Neural crest cell (in vitro differentiated cells): ENCODE measurements around the gene KCNK1. TPM values are rescaled to one million over a fixed set of nuclear protein-coding genes. Genes with fewer than 3 reads are reported as not detected.

Experiments used
- DNase-seq: peaks from one replicate; pipeline ENCODE4 v3.0.0; 2021; ENCODE audit warnings: low read depth, mixed read lengths, low spot score
- H3K27ac Mint-ChIP-seq: one replicate; pipeline ENCODE4 v1.8.0; 2021; ENCODE audit warnings: mild to moderate bottlenecking, mixed read lengths; ENCODE audit not compliant: unreplicated experiment
- H3K27me3 Mint-ChIP-seq: 2 replicates; pipeline ENCODE4 v1.8.0; 2021; ENCODE audit warnings: low read depth, mild to moderate bottlenecking, mixed read lengths
- H3K36me3 Mint-ChIP-seq: 2 replicates; pipeline ENCODE4 v1.8.0; 2021; ENCODE audit warnings: low read depth, mild to moderate bottlenecking, mixed read lengths
- H3K4me1 Mint-ChIP-seq: 2 replicates; pipeline ENCODE4 v1.8.0; 2021; ENCODE audit warnings: mixed read lengths
- H3K4me3 Mint-ChIP-seq: one replicate; pipeline ENCODE4 v1.8.0; 2021; ENCODE audit warnings: mild to moderate bottlenecking, mixed read lengths
- H3K9me3 Mint-ChIP-seq: 2 replicates; pipeline ENCODE4 v1.8.0; 2021; ENCODE audit warnings: mixed read lengths
- total RNA-seq: library from RNA; stranded (reverse); gene quantifications from 2 replicates; pipeline ENCODE4 v1.2.1, GENCODE V29; 2021
- TF ChIP-seq, protein P1 (sequence below): fragments of 200-600 bp; sonication (generic); conservative IDR thresholded peaks from 2 replicates; pipeline ENCODE4 v1.5.0; 2021; ENCODE audit warnings: antibody characterized with exemption, mild to moderate bottlenecking

Gene KCNK1
- total RNA-seq, 1 donor from 2014 or later = 0.56 TPM

DNA sequence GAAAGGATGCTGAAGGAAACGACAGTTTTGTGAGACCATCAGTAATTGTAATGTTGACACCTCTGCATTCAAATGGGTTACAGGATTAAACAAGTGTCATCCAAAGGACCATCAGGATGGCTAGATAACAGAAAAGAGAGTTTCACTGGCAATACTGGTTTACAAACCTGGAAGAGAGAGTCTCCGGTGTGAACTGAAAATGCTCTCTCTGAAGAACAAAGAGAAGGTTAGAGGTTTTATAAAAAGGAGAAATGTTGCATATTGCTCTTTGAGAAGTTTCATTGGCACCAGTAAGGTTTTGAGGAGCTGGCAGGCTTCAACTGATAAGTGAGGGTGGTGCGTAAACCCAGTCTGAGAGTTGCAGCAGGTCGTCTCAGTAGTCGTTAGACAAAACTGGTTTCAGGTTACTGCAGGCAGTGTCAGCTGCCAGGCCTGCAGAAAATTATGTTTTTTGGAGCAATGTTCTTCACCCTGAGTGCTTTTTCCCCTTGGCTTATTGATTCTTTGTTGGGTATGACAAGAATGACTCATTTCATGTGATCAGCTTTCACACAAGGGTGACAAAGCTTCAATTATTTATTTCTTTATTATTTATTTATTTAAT, 42.2 kb downstream of the KCNK1 start:
- Mint-ChIP-seq H3K4me3 (no peak overlapping the region), H3K27ac (no peak overlapping the region), H3K36me3 (no peaks in the 10 kb centered on the region), H3K4me1 (no peaks in the 10 kb centered on the region), H3K27me3 (peaks cover 7% of the 10 kb centered on the region), H3K9me3 (no peaks in the 10 kb centered on the region)
- TF ChIP-seq, protein P1, sequence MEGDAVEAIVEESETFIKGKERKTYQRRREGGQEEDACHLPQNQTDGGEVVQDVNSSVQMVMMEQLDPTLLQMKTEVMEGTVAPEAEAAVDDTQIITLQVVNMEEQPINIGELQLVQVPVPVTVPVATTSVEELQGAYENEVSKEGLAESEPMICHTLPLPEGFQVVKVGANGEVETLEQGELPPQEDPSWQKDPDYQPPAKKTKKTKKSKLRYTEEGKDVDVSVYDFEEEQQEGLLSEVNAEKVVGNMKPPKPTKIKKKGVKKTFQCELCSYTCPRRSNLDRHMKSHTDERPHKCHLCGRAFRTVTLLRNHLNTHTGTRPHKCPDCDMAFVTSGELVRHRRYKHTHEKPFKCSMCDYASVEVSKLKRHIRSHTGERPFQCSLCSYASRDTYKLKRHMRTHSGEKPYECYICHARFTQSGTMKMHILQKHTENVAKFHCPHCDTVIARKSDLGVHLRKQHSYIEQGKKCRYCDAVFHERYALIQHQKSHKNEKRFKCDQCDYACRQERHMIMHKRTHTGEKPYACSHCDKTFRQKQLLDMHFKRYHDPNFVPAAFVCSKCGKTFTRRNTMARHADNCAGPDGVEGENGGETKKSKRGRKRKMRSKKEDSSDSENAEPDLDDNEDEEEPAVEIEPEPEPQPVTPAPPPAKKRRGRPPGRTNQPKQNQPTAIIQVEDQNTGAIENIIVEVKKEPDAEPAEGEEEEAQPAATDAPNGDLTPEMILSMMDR = no peak
- no peak for DNase-seq

DNA sequence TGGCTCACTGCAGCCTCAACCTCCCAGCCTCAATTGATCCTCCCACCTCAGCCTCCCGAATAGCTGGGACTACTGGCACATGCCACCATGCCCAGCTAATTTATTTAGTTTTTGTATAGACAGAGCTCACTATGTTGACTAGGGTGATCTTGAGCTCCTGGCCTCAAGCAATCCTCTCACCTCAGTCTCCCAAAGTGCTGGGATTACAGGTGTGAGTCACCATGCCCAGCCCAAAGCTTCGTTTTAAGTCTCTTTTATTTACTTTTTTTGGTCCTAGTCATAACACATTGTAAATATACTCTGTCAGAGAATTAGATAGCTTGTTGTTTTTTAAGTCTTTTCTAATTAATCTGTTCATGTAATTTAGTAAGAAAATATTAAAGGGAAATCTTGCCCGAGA, 42.8 kb downstream of the KCNK1 start:
- H3K4me3 Mint-ChIP-seq = no peak overlapping the region
- H3K27ac Mint-ChIP-seq = no peak overlapping the region
- TF ChIP-seq, protein P1 = no peak
- no peak for DNase-seq
- H3K27me3 Mint-ChIP-seq = peaks cover 3% of the 10 kb centered on the region
- H3K36me3 Mint-ChIP-seq = no peaks in the 10 kb centered on the region
- H3K4me1 Mint-ChIP-seq = no peaks in the 10 kb centered on the region
- H3K9me3 Mint-ChIP-seq = no peaks in the 10 kb centered on the region

DNA sequence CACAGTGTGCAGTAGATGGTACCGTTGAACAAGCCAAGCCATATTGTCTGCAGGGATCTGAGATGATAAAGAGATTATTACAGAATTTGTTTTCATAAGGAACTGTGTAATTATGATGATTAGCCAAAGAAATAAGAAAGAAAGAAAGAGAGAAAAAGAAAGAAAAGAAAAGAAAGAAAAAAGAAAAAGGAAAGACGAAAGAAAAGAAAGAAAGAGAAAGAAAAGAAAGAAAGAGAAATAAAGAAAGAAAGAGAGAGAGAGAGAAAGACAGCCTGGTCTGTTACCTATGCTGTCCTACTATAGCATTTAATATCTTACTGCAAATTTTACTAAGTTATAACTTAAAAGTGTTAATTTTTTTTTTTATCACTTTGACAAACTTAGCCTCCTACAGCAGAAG, 43.6 kb downstream of the KCNK1 start:
- Mint-ChIP-seq H3K9me3 (no peaks in the 10 kb centered on the region), H3K4me3 (no peak overlapping the region), H3K36me3 (no peaks in the 10 kb centered on the region), H3K4me1 (no peaks in the 10 kb centered on the region), H3K27me3 (no peaks in the 10 kb centered on the region), H3K27ac (no peak overlapping the region)
- DNase-seq = no peak
- TF ChIP-seq, protein P1 = no peak

DNA sequence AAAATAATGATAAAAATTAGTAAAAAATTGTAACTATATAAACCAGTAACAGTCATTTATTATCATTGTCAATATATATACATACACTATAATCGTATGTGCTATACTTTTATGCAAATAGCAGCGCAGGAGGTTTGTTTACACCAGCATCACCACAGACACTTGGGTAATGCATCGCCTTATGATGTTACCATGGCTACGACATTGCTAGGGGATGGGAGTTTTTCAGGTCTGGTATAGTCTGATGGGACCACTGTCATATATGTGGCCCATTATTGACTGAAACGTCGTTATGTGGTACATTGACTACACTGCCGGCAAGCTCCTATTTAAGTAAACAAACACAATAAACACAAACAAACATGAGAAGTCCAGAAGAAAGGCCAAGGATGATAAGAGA, 45.6 kb downstream of the KCNK1 start:
- no peak overlapping the region for H3K4me3 Mint-ChIP-seq
- H3K27me3 Mint-ChIP-seq = no peaks in the 10 kb centered on the region
- no peak for DNase-seq
- TF ChIP-seq, protein P1 = no peak
- no peak overlapping the region for H3K27ac Mint-ChIP-seq
- no peaks in the 10 kb centered on the region for H3K36me3 Mint-ChIP-seq
- no peaks in the 10 kb centered on the region for H3K4me1 Mint-ChIP-seq
- no peaks in the 10 kb centered on the region for H3K9me3 Mint-ChIP-seq

DNA sequence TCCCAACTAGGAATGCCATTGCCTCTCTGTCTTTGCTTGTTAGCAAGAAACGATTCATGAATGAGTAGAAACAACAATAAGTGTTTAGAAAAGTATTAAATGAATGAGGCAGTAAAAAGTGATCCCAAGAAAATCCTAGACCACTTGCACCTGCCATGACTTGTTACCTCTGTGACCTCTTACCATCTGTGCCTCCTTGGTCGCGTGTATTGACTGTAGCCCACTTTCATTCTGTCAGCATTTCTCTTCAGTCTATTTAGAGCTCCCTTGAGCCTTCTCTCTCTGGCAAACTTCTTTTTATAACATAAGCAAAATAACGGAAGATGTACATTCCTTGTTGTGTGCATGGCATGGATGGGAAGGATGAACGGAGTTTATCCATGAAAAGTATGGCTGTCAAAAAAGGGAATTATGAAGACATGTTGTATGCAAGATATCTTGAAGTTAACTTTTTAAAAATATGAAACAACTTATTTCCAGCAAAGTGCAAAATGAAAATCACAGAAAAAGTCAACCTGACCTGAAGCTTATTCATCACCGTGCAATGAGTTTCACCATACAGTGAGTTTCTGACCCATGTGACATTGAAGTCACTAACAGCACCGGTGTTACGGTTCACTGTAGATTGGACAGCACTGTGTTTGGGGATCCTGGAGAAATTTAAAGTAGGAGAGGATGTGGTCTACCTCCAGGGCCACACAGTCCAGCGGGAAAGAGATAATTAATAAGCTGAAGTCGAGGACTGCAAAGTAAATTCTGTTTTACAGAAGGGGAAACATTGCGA, 47.7 kb downstream of the KCNK1 start:
- Mint-ChIP-seq H3K36me3 (no peaks in the 10 kb centered on the region), H3K4me3 (no peak overlapping the region), H3K27me3 (no peaks in the 10 kb centered on the region), H3K27ac (no peak overlapping the region), H3K9me3 (no peaks in the 10 kb centered on the region), H3K4me1 (no peaks in the 10 kb centered on the region)
- TF ChIP-seq, protein P1 = no peak
- DNase-seq = no peak
